Right lobe of liver (tissue), 4 donors: ENCODE results near the gene PAN3.

Experiments used
- CTCF ChIP-seq, 4 donors: fragments of 200-600 bp in 3 of 4; fragments of 450-650 bp in 1 of 4; IDR thresholded peaks; one replicate each; pipeline versions ENCODE4 v1.5.1 to v1.8.0; 2016 to 2022; ENCODE audit warnings: antibody characterized with exemption in 4 of 4, mild to moderate bottlenecking in 2 of 4
- POLR2A ChIP-seq: fragments of 450-650 bp; IDR thresholded peaks from one replicate; pipeline ENCODE4 v1.6.1; 2017; ENCODE audit warnings: antibody characterized with exemption, mild to moderate bottlenecking
- donor health status: DM: no; HTN: no; CAD: no.
- donor health status: DM: no; HTN: no; CAD: no.
- donor health status: DM: no; HTN: yes; CAD: no.

GRCh38 chr13:28136916-28137315 is 1.4 kb upstream of the PAN3 start:
- no peak for TF ChIP-seq CTCF (IDR thresholded peaks at IDR 0.05)
- no peak for TF ChIP-seq POLR2A
